Endothelial cell of umbilical vein (primary cell): ENCODE measurements around the gene COG2. TPM values are rescaled to one million over a fixed set of nuclear protein-coding genes. Genes with fewer than 3 reads are reported as not detected.

Source experiments
- BruUV-seq: library from RNA; stranded (reverse); fragments of 400-500 nt; replicated peaks from 2 replicates; lab custom pipeline; 2021; lab: Mats Ljungman, UMichigan
- CTCF ChIA-PET: fragments of 300-600, 350-600 bp; sonication (Branson Sonifier 250); formaldehyde crosslinking; loops from one replicate; lab custom pipeline; 2021; ENCODE audit warnings: antibody characterized with exemption, inconsistent platforms; lab: Charles Lee
- POLR2A ChIA-PET: fragments of 300-600, 350-600 bp; sonication (Branson Sonifier 250); formaldehyde crosslinking; loops from one replicate; lab custom pipeline; 2021; ENCODE audit warnings: antibody characterized with exemption, inconsistent platforms; lab: Charles Lee
- DNase-seq: peaks from one replicate; pipeline ENCODE4 v3.0.0-alpha.2; 2011; ENCODE audit warnings: low read depth, low spot score
- FAIRE-seq: peaks from 2 replicates; lab custom pipeline; 2011; peaks lifted over from hg19 to GRCh38; lab: Jason Lieb, UNC
- H2AFZ ChIP-seq: 2 replicates; pipeline ENCODE4 v1.6.0; 2012; ENCODE audit warnings: low read depth, low read length, control low read depth, inconsistent platforms
- H3K27ac ChIP-seq: 2 replicates; pipeline ENCODE4 v1.5.1; 2011; ENCODE audit warnings: low read depth, mild to moderate bottlenecking, control low read depth, low read length, moderate library complexity; ENCODE audit not compliant: insufficient read depth
- H3K27me3 ChIP-seq, 2 experiments: 2 replicates each; pipeline versions ENCODE4 v1.6.0 to v1.6.1; 2011; ENCODE audit warnings: low read length in 2 of 2, mixed read lengths in 1 of 2; ENCODE audit not compliant: control insufficient read depth in 2 of 2, insufficient read depth in 2 of 2
- H3K36me3 ChIP-seq, 2 experiments: 2 replicates in 1 of 2; 3 replicates in 1 of 2; pipeline ENCODE4 v1.5.1; 2011; ENCODE audit warnings: low read length in 2 of 2, mild to moderate bottlenecking in 1 of 2, moderate library complexity in 1 of 2; ENCODE audit not compliant: control insufficient read depth in 2 of 2, insufficient read depth in 2 of 2; ENCODE audit errors: extremely low read depth in 1 of 2
- H3K4me1 ChIP-seq: 3 replicates; pipeline ENCODE4 v1.5.1; 2011; ENCODE audit warnings: mild to moderate bottlenecking, low read length; ENCODE audit not compliant: control insufficient read depth, insufficient read depth; ENCODE audit errors: extremely low read depth
- H3K4me2 ChIP-seq: 2 replicates; pipeline ENCODE4 v1.6.1; 2011; ENCODE audit warnings: low read length, control low read depth, mixed read lengths; ENCODE audit not compliant: insufficient read depth
- H3K4me3 ChIP-seq, 3 experiments: fragments of 200-600 bp in 1 of 3; sonication (generic), shearing (Covaris generic) in 1 of 3; replicated peaks in 1 of 3; 2 replicates each; pipeline ENCODE4 v1.5.1; 2011 to 2016; ENCODE audit warnings: control low read depth in 3 of 3, low read length in 3 of 3, mild to moderate bottlenecking in 2 of 3, inconsistent platforms in 1 of 3, low read depth in 1 of 3, moderate library complexity in 1 of 3; ENCODE audit not compliant: insufficient read depth in 1 of 3
- H3K79me2 ChIP-seq: 2 replicates; pipeline ENCODE4 v1.6.0; 2012; ENCODE audit warnings: low read length, inconsistent platforms; ENCODE audit not compliant: control insufficient read depth, insufficient read depth
- H3K9ac ChIP-seq: replicated peaks from 2 replicates; pipeline ENCODE3; 2011; ENCODE audit warnings: low read length, control low read depth; ENCODE audit not compliant: insufficient read depth; ENCODE audit errors: extremely low read depth
- H3K9me1 ChIP-seq: replicated peaks from 3 replicates; pipeline ENCODE4 v1.6.0; 2011; ENCODE audit warnings: mild to moderate bottlenecking, low read length; ENCODE audit not compliant: control insufficient read depth, insufficient read depth; ENCODE audit errors: extremely low read depth
- H3K9me3 ChIP-seq: replicated peaks from 2 replicates; pipeline ENCODE4 v1.5.1; 2012; ENCODE audit warnings: low read length, inconsistent platforms; ENCODE audit not compliant: control insufficient read depth, insufficient read depth
- H4K20me1 ChIP-seq: replicated peaks from 2 replicates; pipeline ENCODE3; 2011; ENCODE audit warnings: mild to moderate bottlenecking, low read length; ENCODE audit not compliant: control insufficient read depth, insufficient read depth; ENCODE audit errors: extremely low read depth
- EZH2 ChIP-seq: IDR thresholded peaks from 2 replicates; pipeline ENCODE4 v1.6.1; 2012; ENCODE audit warnings: borderline replicate concordance, low read depth, mild to moderate bottlenecking, moderate library complexity, low read length, inconsistent platforms; ENCODE audit not compliant: severe bottlenecking
- FOS ChIP-seq: IDR thresholded peaks from 2 replicates; pipeline ENCODE4 v1.6.1; 2011; ENCODE audit warnings: mild to moderate bottlenecking, low read length, moderate library complexity, borderline replicate concordance; ENCODE audit not compliant: insufficient read depth
- GATA2 ChIP-seq: IDR thresholded peaks from 2 replicates; pipeline ENCODE4 v1.7.0; 2011; ENCODE audit warnings: low read depth, mild to moderate bottlenecking, moderate library complexity, mixed read lengths, low read length; ENCODE audit not compliant: insufficient read length, insufficient read depth
- JUN ChIP-seq: IDR thresholded peaks from 2 replicates; pipeline ENCODE4 v1.6.1; 2011; ENCODE audit warnings: borderline replicate concordance, low read depth; ENCODE audit not compliant: insufficient read length, insufficient read depth
- MYC ChIP-seq: IDR thresholded peaks from one replicate; pipeline ENCODE4 v1.6.1; 2011; ENCODE audit warnings: mild to moderate bottlenecking, low read depth, low read length
- POLR2A ChIP-seq: IDR thresholded peaks from 2 replicates; pipeline ENCODE4 v1.6.1; 2012; ENCODE audit warnings: low read depth, mild to moderate bottlenecking, control low read depth, low read length
- POLR2AphosphoS5 ChIP-seq: IDR thresholded peaks from 2 replicates; pipeline ENCODE4 v1.6.1; 2012; ENCODE audit warnings: low read depth, mild to moderate bottlenecking, control low read depth, low read length, moderate library complexity; ENCODE audit not compliant: insufficient read depth
- dilution Hi-C: fragments of 300-500 bp; cut with MboI; formaldehyde crosslinking; loops from one replicate; pipeline ENCODE4 v1.15.0; 2019; ENCODE audit warnings: low sequenced_read_pairs; ENCODE audit not compliant: extremely low pct_ligation_motif_present
- intact Hi-C: fragments of 100-400 bp; cut with micrococcal nuclease; formaldehyde crosslinking; loops from one replicate; pipeline ENCODE4 v1.10.0; 2022
- polyA plus RNA-seq, 4 experiments: library from polyadenylated mRNA; depleted of rRNA in 3 of 4; stranded (reverse) in 3 of 4; unstranded in 1 of 4; fragments of >200 nt; gene quantifications; 2 replicates each; pipeline versions ENCODE4 v1.2.1 to v1.2.3, GENCODE V29; 2011 to 2012; ENCODE audit warnings: missing spikeins in 1 of 4
- total RNA-seq: library from RNA; stranded (reverse); gene quantifications from 2 replicates; pipeline ENCODE4 v1.2.3, GENCODE V29; 2021
- TF ChIP-seq, protein P1 (sequence below), 2 donors: IDR thresholded peaks; 1 replicate in 1 of 2; 2 replicates in 1 of 2; pipeline ENCODE4 v1.5.1; 2011; ENCODE audit warnings: low read length in 2 of 2, mild to moderate bottlenecking in 2 of 2, moderate library complexity in 2 of 2, control low read depth in 1 of 2, inconsistent platforms in 1 of 2, low read depth in 1 of 2; ENCODE audit not compliant: insufficient read depth in 1 of 2; ENCODE audit errors: extremely low read depth in 1 of 2
- TF ChIP-seq, protein P2 (sequence below): IDR thresholded peaks from 2 replicates; pipeline ENCODE4 v1.6.1; 2011; ENCODE audit not compliant: insufficient read depth, insufficient read length

The COG2 gene
- total and polyA plus RNA-seq, 2 donors (not counting 3 experiments of a cell fraction or from before 2014, with no cell fraction given) = 7.6 to 24.2 TPM

DNA sequence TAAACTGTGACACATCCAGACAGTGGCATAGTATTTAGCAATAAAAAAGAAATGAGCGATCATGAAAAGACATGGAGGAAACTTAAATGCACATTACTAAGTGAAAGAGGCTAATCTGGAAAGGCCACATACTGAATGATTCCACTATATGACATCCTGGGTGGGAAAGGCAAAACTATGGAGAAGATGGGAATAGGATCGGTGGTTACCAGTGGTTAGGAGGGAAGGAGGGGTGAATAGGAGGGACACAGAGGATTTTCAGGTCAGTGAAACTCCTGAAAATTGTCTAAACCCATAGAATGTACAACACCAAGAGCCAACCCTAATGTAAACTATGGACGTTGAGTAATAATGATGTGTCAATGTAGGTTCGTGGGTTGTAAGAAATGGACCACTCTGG, 57.9 kb downstream of the COG2 start:
- Histone ChIP-seq H3K4me1 (no peaks in the 10 kb centered on the region), H3K9me1 (no peaks in the 10 kb centered on the region), H2AFZ (no peak overlapping the region), H3K27me3 (no peaks in the 10 kb centered on the region), H3K9ac (no peak overlapping the region), H3K27ac (no peak overlapping the region), H3K4me2 (no peak overlapping the region), H3K36me3 (no peaks in the 10 kb centered on the region), H3K9me3 (no peaks in the 10 kb centered on the region), H4K20me1 (no peaks in the 10 kb centered on the region), H3K4me3 (no peak overlapping the region), H3K79me2 (no peaks in the 10 kb centered on the region)
- intact Hi-C loops = no loop called here
- FAIRE-seq = no peak
- BruUV-seq = no TSS peak
- DNase-seq = no peak
- TF ChIP-seq JUN (no peak), EZH2 (no peak), FOS (no peak), POLR2AphosphoS5 (no peak), MYC (no peak), POLR2A (no peak), GATA2 (no peak)
- TF ChIP-seq, protein P1, sequence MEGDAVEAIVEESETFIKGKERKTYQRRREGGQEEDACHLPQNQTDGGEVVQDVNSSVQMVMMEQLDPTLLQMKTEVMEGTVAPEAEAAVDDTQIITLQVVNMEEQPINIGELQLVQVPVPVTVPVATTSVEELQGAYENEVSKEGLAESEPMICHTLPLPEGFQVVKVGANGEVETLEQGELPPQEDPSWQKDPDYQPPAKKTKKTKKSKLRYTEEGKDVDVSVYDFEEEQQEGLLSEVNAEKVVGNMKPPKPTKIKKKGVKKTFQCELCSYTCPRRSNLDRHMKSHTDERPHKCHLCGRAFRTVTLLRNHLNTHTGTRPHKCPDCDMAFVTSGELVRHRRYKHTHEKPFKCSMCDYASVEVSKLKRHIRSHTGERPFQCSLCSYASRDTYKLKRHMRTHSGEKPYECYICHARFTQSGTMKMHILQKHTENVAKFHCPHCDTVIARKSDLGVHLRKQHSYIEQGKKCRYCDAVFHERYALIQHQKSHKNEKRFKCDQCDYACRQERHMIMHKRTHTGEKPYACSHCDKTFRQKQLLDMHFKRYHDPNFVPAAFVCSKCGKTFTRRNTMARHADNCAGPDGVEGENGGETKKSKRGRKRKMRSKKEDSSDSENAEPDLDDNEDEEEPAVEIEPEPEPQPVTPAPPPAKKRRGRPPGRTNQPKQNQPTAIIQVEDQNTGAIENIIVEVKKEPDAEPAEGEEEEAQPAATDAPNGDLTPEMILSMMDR (IDR thresholded peaks at IDR 0.05; ENCODE audit: extremely low read depth in 1 of 2, insufficient read depth in 1 of 2, low read depth in 1 of 2, low read length in 2 of 2) = no peak
- TF ChIP-seq, protein P2, sequence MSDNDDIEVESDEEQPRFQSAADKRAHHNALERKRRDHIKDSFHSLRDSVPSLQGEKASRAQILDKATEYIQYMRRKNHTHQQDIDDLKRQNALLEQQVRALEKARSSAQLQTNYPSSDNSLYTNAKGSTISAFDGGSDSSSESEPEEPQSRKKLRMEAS = no peak
- dilution Hi-C loops = no loop called here
- CTCF ChIA-PET = no interaction called here
- POLR2A ChIA-PET = no interaction called here
